ENCODE measurements around the gene ATXN7. TPM values are rescaled to one million over a fixed set of nuclear protein-coding genes. Genes with fewer than 3 reads are reported as not detected.

The ATXN7 gene
- total RNA-seq, 1 experiment from 2014 or later = 36.7 TPM

- no TSS peak for BruUV-seq (replicated peaks)
- POLR2A ChIA-PET = interaction anchor here (1.2 to 8.3 kb wide), 2 partner anchors 13 to 21 kb away, joined by 3 to 58 read pairs; no protein-coding TSS in a partner anchor
- Mint-ChIP-seq H3K27ac (ENCODE audit: low read depth, unreplicated experiment) (no peak overlapping the region), H3K36me3 (ENCODE audit: insufficient read depth, unreplicated experiment) (peaks cover 64% of the 10 kb centered on the region), H3K4me1 (ENCODE audit: insufficient read depth, unreplicated experiment) (no peaks in the 10 kb centered on the region), H3K4me3 (ENCODE audit: unreplicated experiment) (no peak overlapping the region), H3K27me3 (ENCODE audit: insufficient read depth, unreplicated experiment) (no peaks in the 10 kb centered on the region), H3K9me3 (ENCODE audit: unreplicated experiment) (no peaks in the 10 kb centered on the region)
- intact Hi-C loops (cut with micrococcal nuclease) = no loop called here
- TF ChIP-seq CTCF (IDR thresholded peaks at IDR 0.05; ENCODE audit: unreplicated experiment) = no peak
- CTCF ChIA-PET = interaction anchor here (0.5 to 15.5 kb wide), 7 partner anchors 11 to 1844 kb away, joined by 3 to 359 read pairs (median 3); no protein-coding TSS in a partner anchor
- DNase-seq (ENCODE audit: unreplicated experiment) = no peak
Observed at GRCh38 chr3:63988943-63989342, 125.3 kb downstream of the ATXN7 start.

GRCh38 chr3:63990204-63990603 lies 126.5 kb downstream of the ATXN7 start:
- H3K4me3 Mint-ChIP-seq (ENCODE audit: unreplicated experiment) = no peak overlapping the region
- no peak for DNase-seq (ENCODE audit: unreplicated experiment)
- no TSS peak for BruUV-seq (replicated peaks)
- no peaks in the 10 kb centered on the region for H3K9me3 Mint-ChIP-seq (ENCODE audit: unreplicated experiment)
- H3K4me1 Mint-ChIP-seq (ENCODE audit: insufficient read depth, unreplicated experiment) = no peaks in the 10 kb centered on the region
- H3K27ac Mint-ChIP-seq (ENCODE audit: low read depth, unreplicated experiment) = no peak overlapping the region
- no peaks in the 10 kb centered on the region for H3K27me3 Mint-ChIP-seq (ENCODE audit: insufficient read depth, unreplicated experiment)
- H3K36me3 Mint-ChIP-seq (ENCODE audit: insufficient read depth, unreplicated experiment) = peaks cover 63% of the 10 kb centered on the region
- intact Hi-C loops (cut with micrococcal nuclease) = loop anchor here (5.0 to 10.0 kb wide), 2 partner anchors 173 to 645 kb away; partner anchors contain the start of gene C3orf49
- no peak for TF ChIP-seq CTCF (IDR thresholded peaks at IDR 0.05; ENCODE audit: unreplicated experiment)
- CTCF ChIA-PET = interaction anchor here (1.4 to 15.5 kb wide), 3 partner anchors 13 to 640 kb away, joined by 3 to 359 read pairs (median 152); no protein-coding TSS in a partner anchor
- POLR2A ChIA-PET = interaction anchor here (8.3 kb wide), 1 partner anchor 14 kb away, joined by 58 read pairs; no protein-coding TSS in a partner anchor

GRCh38 chr3:63990733-63991132 lies 127.1 kb downstream of the ATXN7 start:
- peaks cover 67% of the 10 kb centered on the region for H3K36me3 Mint-ChIP-seq (ENCODE audit: insufficient read depth, unreplicated experiment)
- peak overlapping the region; percentile 80 for H3K27ac Mint-ChIP-seq (ENCODE audit: low read depth, unreplicated experiment)
- no peak for DNase-seq (ENCODE audit: unreplicated experiment)
- CTCF ChIA-PET = interaction anchor here (1.4 to 15.5 kb wide), 4 partner anchors 14 to 641 kb away, joined by 3 to 359 read pairs (median 78); partner anchors contain the start of gene PSMD6
- no peaks in the 10 kb centered on the region for H3K27me3 Mint-ChIP-seq (ENCODE audit: insufficient read depth, unreplicated experiment)
- no peak overlapping the region for H3K4me3 Mint-ChIP-seq (ENCODE audit: unreplicated experiment)
- no peaks in the 10 kb centered on the region for H3K9me3 Mint-ChIP-seq (ENCODE audit: unreplicated experiment)
- intact Hi-C loops (cut with micrococcal nuclease) = loop anchor here (5.0 to 10.0 kb wide), 2 partner anchors 173 to 646 kb away; partner anchors contain the start of gene C3orf49
- POLR2A ChIA-PET = interaction anchor here (1.2 to 8.3 kb wide), 2 partner anchors 15 to 32 kb away, joined by 3 to 58 read pairs; no protein-coding TSS in a partner anchor
- H3K4me1 Mint-ChIP-seq (ENCODE audit: insufficient read depth, unreplicated experiment) = no peaks in the 10 kb centered on the region
- BruUV-seq (replicated peaks) = no TSS peak
- TF ChIP-seq CTCF (IDR thresholded peaks at IDR 0.05; ENCODE audit: unreplicated experiment) = no peak

GRCh38 chr3:63991666-63992065 lies 128.0 kb downstream of the ATXN7 start:
- Mint-ChIP-seq H3K4me1 (ENCODE audit: insufficient read depth, unreplicated experiment) (no peaks in the 10 kb centered on the region), H3K36me3 (ENCODE audit: insufficient read depth, unreplicated experiment) (peaks cover 76% of the 10 kb centered on the region), H3K9me3 (ENCODE audit: unreplicated experiment) (no peaks in the 10 kb centered on the region), H3K27ac (ENCODE audit: low read depth, unreplicated experiment) (peak overlapping the region; percentile 80), H3K4me3 (ENCODE audit: unreplicated experiment) (no peak overlapping the region), H3K27me3 (ENCODE audit: insufficient read depth, unreplicated experiment) (no peaks in the 10 kb centered on the region)
- no TSS peak for BruUV-seq (replicated peaks)
- ChIA-PET CTCF (interaction anchor here (0.6 to 15.5 kb wide), 6 partner anchors 15 to 448 kb away, joined by 3 to 359 read pairs (median 30); partner anchors contain the start of gene PSMD6), POLR2A (interaction anchor here (0.6 to 8.3 kb wide), 5 partner anchors 8 to 41 kb away, joined by 3 to 58 read pairs (median 3); no protein-coding TSS in a partner anchor)
- no peak for DNase-seq (ENCODE audit: unreplicated experiment)
- intact Hi-C loops (cut with micrococcal nuclease) = loop anchor here (5.0 to 10.0 kb wide), 2 partner anchors 174 to 647 kb away; partner anchors contain the start of gene C3orf49
- no peak for TF ChIP-seq CTCF (IDR thresholded peaks at IDR 0.05; ENCODE audit: unreplicated experiment)

All from MCF 10A (cell line).